ENCODE measurements around the gene DMD.

Gene DMD

GRCh38 chrX:32998776-32999175 lies 212.6 kb downstream of the DMD start:
- no peak for DNase-seq (ENCODE audit: insufficient read length, low spot score)
- TF ChIP-seq, protein P1, sequence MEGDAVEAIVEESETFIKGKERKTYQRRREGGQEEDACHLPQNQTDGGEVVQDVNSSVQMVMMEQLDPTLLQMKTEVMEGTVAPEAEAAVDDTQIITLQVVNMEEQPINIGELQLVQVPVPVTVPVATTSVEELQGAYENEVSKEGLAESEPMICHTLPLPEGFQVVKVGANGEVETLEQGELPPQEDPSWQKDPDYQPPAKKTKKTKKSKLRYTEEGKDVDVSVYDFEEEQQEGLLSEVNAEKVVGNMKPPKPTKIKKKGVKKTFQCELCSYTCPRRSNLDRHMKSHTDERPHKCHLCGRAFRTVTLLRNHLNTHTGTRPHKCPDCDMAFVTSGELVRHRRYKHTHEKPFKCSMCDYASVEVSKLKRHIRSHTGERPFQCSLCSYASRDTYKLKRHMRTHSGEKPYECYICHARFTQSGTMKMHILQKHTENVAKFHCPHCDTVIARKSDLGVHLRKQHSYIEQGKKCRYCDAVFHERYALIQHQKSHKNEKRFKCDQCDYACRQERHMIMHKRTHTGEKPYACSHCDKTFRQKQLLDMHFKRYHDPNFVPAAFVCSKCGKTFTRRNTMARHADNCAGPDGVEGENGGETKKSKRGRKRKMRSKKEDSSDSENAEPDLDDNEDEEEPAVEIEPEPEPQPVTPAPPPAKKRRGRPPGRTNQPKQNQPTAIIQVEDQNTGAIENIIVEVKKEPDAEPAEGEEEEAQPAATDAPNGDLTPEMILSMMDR (IDR thresholded peaks at IDR 0.05; ENCODE audit: insufficient read depth, missing control alignments), result no peak
- no peak for FAIRE-seq

DNA sequence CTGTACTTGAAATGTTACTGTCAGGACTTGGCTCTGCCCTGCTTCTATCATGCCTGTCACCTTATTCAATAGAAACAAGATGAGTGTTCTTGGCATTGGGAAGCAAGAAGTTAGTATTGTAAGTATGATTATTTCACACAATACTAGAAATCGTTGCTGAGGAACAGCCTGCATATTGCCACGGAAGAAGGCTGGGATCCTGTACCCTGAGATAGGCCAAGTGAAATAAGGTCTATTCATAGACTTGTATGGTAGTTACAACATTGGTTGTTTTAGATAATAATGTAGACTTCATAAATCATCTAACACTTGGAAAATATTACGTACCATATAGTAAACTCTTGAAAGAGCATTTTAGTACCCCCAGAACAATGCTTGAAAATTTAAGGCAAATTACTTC lies 215.9 kb downstream of the DMD start:
- TF ChIP-seq, protein P1 (IDR thresholded peaks at IDR 0.05; ENCODE audit: insufficient read depth, missing control alignments), result no peak
- no peak for FAIRE-seq

DNA sequence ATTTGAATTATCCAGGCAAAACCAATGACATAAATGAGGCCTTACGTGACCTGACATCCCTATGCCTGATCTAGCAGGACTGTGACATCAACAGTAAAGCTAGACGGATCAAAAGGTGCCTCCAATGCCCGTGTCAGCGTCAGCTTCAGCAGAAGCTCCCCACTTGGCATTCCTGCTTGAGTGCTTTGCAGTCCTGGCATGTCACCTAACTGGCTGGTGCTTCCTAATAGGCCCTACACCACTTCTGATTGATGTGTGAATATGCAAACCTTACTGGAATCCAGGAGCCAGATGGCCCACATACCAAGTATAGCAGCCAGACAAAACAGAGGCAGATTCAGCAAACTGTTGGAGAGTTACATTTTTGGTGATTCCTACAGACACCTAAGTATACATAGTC lies 224.2 kb downstream of the DMD start:
- DNase-seq (ENCODE audit: insufficient read length, low spot score) (no peak), FAIRE-seq (no peak)
- TF ChIP-seq, protein P1 (IDR thresholded peaks at IDR 0.05; ENCODE audit: insufficient read depth, missing control alignments), result no peak

More for the DNA sequence above, 215.9 kb downstream of the DMD start:
- DNase-seq (ENCODE audit: insufficient read length, low spot score), result no peak

DNA sequence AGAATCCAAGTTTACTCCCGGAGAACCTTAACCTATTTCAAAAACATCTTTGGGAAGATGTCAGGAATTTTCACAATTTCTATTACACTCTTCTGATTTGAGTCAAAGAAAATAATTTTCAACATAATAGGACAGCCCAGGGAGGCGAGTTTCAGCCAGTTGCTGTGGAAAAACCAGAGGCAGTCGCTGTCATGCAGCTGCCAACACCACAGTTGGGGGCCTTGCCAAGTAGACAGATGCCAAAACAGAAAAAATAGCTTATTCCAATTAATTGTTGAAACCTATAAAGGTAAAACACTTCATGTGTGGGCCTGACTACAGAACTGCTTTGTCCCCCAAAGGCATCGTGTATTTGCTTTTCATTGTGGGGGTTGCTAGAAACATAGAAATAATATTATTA lies 225.8 kb downstream of the DMD start:
- TF ChIP-seq, protein P1 (IDR thresholded peaks at IDR 0.05; ENCODE audit: insufficient read depth, missing control alignments), result no peak
- DNase-seq (ENCODE audit: insufficient read length, low spot score), result no peak
- no peak for FAIRE-seq

GRCh38 chrX:32966821-32967355 lies 244.5 kb downstream of the DMD start:
- DNase-seq (ENCODE audit: insufficient read length, low spot score), result no peak
- TF ChIP-seq, protein P1 (IDR thresholded peaks at IDR 0.05; ENCODE audit: insufficient read depth, missing control alignments), result no peak
- no peak for FAIRE-seq

DNA sequence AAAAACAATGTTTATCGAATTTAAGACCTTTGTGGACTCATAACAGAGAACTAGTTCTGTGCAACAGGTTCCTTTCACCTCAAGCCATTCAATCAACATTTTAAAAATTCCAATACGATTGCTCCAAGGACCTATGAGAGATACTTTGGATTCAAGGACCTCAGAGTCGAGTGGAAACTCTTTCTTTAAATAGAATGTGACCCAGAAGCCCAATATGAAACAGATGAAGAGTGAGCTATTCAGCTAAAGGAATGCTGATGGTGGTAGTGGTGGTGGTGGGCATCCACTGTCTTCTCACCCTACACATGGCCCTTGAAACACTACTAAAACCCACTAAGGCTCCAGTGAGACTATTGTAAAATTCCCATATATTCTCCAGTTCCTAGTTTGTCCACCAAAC lies 257.2 kb downstream of the DMD start:
- TF ChIP-seq, protein P1 (IDR thresholded peaks at IDR 0.05; ENCODE audit: insufficient read depth, missing control alignments), result no peak
- no peak for FAIRE-seq

GRCh38 chrX:32948130-32948529 lies 263.2 kb downstream of the DMD start:
- TF ChIP-seq, protein P1 (IDR thresholded peaks at IDR 0.05; ENCODE audit: insufficient read depth, missing control alignments), result no peak
- no peak for FAIRE-seq

More for the DNA sequence above, 257.2 kb downstream of the DMD start:
- no peak for DNase-seq (ENCODE audit: insufficient read length, low spot score)

More at GRCh38 chrX:32948130-32948529, 263.2 kb downstream of the DMD start:
- no peak for DNase-seq (ENCODE audit: insufficient read length, low spot score)

Data from D721Med (cell line).